ENCODE measurements around the gene SLC25A47. TPM values are rescaled to one million over a fixed set of nuclear protein-coding genes. Genes with fewer than 3 reads are reported as not detected.
"Not testable (repeated sequence)": the region's sequence is repeated elsewhere in the genome, so short reads cannot be mapped to it uniquely, and the experiment has no call there.

The SLC25A47 gene
- polyA plus RNA-seq, 3 donors from 2014 or later = not detected

DNA sequence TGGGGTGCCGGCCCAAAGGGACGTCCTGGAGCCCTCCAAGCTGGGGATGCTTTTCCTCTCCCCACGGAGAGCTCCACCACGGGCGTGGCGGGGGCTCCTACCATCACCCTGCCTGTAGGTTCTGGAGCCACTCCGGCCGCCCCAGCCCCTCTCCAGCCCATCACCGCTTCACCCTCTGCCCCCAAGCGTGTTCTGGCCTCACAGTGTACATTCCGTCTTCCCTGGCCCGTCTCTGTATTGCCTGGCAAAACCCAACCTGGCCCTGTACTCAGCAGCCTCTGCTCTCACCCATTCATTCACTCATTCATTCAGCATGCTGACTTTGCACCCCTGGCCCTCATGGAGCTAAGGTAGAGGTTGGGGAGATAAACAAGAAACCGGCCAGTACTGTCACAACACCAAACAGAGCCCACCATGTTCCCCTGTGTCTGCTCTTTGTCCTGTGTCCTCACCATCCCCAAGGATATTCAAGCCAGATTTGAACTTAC is 37.2 kb upstream of the SLC25A47 start:
- Mint-ChIP-seq H3K4me1 (peaks cover 11 to 22% of the 10 kb centered on the region in 2 donors), H3K27me3 (ENCODE audit: low read depth in 3 of 3) (peaks cover 0 to 4% (median 2%) of the 10 kb centered on the region in 3 donors), H3K36me3 (no peaks in the 10 kb centered on the region), H3K4me3 (peak overlapping the region; percentile 71 to 88 (median 80)), H3K27ac (peak overlapping the region; percentile 29 to 81 (median 62)), H3K9me3 (no peaks in the 10 kb centered on the region)
- DNase-seq = no peak

DNA sequence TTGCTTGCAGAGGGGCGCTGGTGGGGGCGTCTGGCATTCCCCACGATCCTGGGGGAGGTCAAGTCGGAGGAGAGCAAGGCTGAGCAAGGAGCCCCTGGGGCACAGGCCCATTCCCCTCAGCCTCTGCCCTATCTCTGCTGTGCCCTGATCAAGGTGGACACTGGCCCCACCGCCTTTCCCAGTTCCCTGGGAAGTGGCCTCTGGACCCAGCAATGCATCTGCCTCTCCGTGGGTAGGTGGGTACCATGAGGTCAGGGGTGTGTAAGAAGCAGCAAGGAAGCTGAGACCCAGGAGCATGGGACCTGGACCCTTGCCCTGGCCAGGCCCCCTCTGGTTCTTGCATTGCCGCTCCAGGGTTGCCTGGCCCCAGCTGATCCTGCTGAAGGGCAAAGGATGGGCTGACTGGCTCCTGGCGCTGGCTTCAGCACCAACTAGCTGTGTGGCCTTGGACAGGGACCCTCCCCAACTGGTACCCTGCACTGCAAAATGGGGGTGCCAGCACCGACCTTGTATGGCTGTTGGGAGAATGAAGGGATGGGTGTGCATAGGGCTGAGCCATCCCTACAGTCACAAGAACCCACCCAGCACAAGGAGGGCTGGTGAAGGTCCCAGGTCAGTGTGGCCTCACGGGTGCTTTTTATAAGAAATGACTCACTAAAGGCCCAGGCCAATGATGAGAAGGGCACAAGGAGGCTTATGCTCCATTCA is 36.5 kb upstream of the SLC25A47 start:
- no peaks in the 10 kb centered on the region for H3K36me3 Mint-ChIP-seq
- H3K4me1 Mint-ChIP-seq = peaks cover 10 to 20% of the 10 kb centered on the region in 2 donors
- H3K4me3 Mint-ChIP-seq = peak overlapping the region in 4 of 5 donors; percentile 43 to 88 (median 76)
- DNase-seq = no peak
- peaks cover 0 to 4% (median 2%) of the 10 kb centered on the region in 3 donors for H3K27me3 Mint-ChIP-seq (ENCODE audit: low read depth in 3 of 3)
- no peaks in the 10 kb centered on the region for H3K9me3 Mint-ChIP-seq
- H3K27ac Mint-ChIP-seq = peak overlapping the region in 1 of 6 donors; percentile 17

GRCh38 chr14:100287202-100287997 is 35.7 kb upstream of the SLC25A47 start:
- Mint-ChIP-seq H3K36me3 (no peaks in the 10 kb centered on the region), H3K27me3 (ENCODE audit: low read depth in 3 of 3) (peaks cover 0 to 4% (median 2%) of the 10 kb centered on the region in 3 donors), H3K9me3 (no peaks in the 10 kb centered on the region), H3K27ac (no peak overlapping the region), H3K4me3 (no peak overlapping the region), H3K4me1 (peaks cover 7 to 12% of the 10 kb centered on the region in 2 donors)
- DNase-seq = no peak

DNA sequence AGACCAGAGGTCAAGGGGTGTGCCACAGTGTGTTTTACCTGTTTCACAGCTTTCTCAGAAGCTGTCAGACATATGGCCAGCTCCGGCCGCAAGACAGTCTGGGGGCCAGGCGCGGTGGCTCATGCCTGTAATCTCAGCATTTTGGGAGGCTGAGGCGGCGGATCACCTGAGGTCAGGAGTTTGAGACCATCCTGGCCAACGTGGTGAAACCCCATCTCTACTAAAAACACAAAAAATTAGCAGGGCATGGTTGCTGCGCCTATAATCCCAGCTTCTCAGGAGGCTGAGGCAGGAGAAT is 35.2 kb upstream of the SLC25A47 start:
- H3K9me3 Mint-ChIP-seq, H3K4me1 Mint-ChIP-seq, H3K4me3 Mint-ChIP-seq: not testable (repeated sequence)

GRCh38 chr14:100288382-100289185 is 34.6 kb upstream of the SLC25A47 start:
- no peak for DNase-seq
- Mint-ChIP-seq H3K27me3 (ENCODE audit: low read depth in 3 of 3) (peaks cover 0 to 4% (median 2%) of the 10 kb centered on the region in 3 donors), H3K4me1 (peaks cover 5 to 6% of the 10 kb centered on the region in 2 donors), H3K36me3 (no peaks in the 10 kb centered on the region), H3K4me3 (no peak overlapping the region), H3K27ac (peak overlapping the region in 1 of 6 donors; percentile 49), H3K9me3 (no peaks in the 10 kb centered on the region)

More for the DNA sequence above, 35.2 kb upstream of the SLC25A47 start:
- DNase-seq; H3K27ac Mint-ChIP-seq; H3K36me3 Mint-ChIP-seq; H3K27me3 Mint-ChIP-seq (ENCODE audit: low read depth in 3 of 3): not testable (repeated sequence)

- peaks cover 0 to 2% (median 2%) of the 10 kb centered on the region in 3 donors for H3K27me3 Mint-ChIP-seq (ENCODE audit: low read depth in 3 of 3)
- H3K9me3 Mint-ChIP-seq = no peaks in the 10 kb centered on the region
- H3K4me1 Mint-ChIP-seq = peaks cover 5 to 6% of the 10 kb centered on the region in 2 donors
- H3K4me3 Mint-ChIP-seq = no peak overlapping the region
- DNase-seq = no peak
- no peak overlapping the region for H3K27ac Mint-ChIP-seq
- H3K36me3 Mint-ChIP-seq = no peaks in the 10 kb centered on the region
Measured at GRCh38 chr14:100289916-100290606, 33.1 kb upstream of the SLC25A47 start.

- peaks cover 0 to 2% (median 2%) of the 10 kb centered on the region in 3 donors for H3K27me3 Mint-ChIP-seq (ENCODE audit: low read depth in 3 of 3)
- no peak for DNase-seq
- H3K9me3 Mint-ChIP-seq = no peaks in the 10 kb centered on the region
- peaks cover 5 to 6% of the 10 kb centered on the region in 2 donors for H3K4me1 Mint-ChIP-seq
- no peak overlapping the region for H3K27ac Mint-ChIP-seq
- H3K4me3 Mint-ChIP-seq = no peak overlapping the region
- H3K36me3 Mint-ChIP-seq = no peaks in the 10 kb centered on the region
Measured at GRCh38 chr14:100290607-100291304, 32.4 kb upstream of the SLC25A47 start.

DNA sequence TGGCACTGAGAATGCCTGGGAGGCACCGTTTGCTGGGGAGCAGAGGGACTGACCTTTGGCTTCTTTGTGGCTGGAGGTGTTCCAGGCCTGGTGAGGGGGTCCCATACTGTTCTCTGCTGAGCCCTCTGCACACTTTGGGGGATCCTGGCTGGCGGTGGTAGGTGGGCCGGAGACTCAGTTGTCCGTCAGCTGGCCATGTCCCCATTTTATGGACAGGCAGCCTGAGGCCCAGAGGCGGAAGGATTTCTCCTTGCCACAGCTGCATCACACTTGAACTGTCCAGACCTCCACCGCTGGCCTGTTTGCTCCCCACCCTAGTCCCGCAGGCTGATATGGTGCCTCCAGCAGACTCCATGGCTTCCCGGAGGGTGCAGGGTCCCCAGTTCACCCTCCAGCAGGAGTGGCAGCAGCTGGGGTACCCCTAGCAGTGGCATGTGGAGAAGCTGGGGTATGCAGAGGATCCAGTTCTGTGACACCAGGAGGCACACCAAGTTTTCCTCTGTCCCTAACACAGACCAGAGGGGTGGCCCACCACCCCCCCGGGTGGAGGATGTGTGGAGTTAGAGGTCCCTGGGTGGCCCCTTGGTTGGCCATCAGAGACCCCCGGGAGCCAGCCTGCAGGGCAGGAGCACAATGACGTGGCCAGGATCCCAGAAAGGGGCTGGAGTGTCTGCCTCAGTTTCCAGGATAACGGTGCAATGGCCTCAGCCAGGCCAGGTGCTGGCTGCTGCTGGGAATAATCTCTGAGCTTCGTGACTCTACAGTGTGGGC is 31.6 kb upstream of the SLC25A47 start:
- Mint-ChIP-seq H3K4me3 (no peak overlapping the region), H3K27ac (no peak overlapping the region), H3K4me1 (peaks cover 0 to 1% of the 10 kb centered on the region in 2 donors), H3K36me3 (no peaks in the 10 kb centered on the region), H3K27me3 (ENCODE audit: low read depth in 3 of 3) (peaks cover 0 to 2% (median 0%) of the 10 kb centered on the region in 3 donors), H3K9me3 (no peaks in the 10 kb centered on the region)
- DNase-seq = no peak

GRCh38 chr14:100292301-100292775 is 30.8 kb upstream of the SLC25A47 start:
- Mint-ChIP-seq H3K27me3 (ENCODE audit: low read depth in 3 of 3) (peaks cover 0 to 2% (median 0%) of the 10 kb centered on the region in 3 donors), H3K4me1 (peaks cover 0 to 1% of the 10 kb centered on the region in 2 donors), H3K9me3 (no peaks in the 10 kb centered on the region), H3K4me3 (no peak overlapping the region), H3K27ac (no peak overlapping the region), H3K36me3 (no peaks in the 10 kb centered on the region)
- DNase-seq = no peak

DNA sequence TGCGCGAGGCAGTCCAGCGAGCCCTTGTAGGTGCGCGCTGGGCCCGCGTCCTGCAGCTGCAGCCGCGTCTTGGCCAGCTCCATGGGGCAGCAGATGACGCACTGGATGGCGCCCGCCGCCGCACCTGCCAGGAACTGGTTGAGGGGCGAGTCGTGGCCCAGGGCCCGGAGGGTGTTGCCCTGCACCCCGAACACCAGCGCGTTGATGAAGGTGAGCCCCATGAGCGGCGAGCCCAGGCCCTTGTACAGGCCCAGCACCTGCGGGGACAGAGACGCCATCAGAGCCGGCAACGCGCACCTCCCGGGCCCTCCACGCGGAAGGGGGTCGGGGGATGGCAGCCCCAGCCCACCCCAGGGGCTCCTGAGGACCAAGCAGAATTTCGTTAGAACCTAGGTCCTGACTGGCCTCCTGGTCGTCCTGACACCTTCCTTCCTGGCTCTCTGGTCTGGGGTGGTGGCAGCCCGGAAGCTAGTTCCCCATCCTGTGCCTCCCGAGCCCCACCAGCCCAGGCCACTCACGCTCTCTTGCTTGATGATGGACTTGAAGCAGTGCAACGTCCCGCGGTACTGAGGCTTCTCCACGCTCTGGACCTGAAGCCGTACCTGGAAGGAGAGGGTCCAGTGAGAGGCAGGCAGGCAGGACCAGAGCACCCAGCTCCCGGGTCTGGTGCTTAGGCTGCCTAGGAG is 30.2 kb upstream of the SLC25A47 start:
- Mint-ChIP-seq H3K4me1 (peaks cover 0 to 1% of the 10 kb centered on the region in 2 donors), H3K4me3 (no peak overlapping the region), H3K36me3 (no peaks in the 10 kb centered on the region), H3K27ac (no peak overlapping the region), H3K27me3 (ENCODE audit: low read depth in 3 of 3) (peaks cover 0 to 2% (median 0%) of the 10 kb centered on the region in 3 donors), H3K9me3 (no peaks in the 10 kb centered on the region)
- DNase-seq = no peak

DNA sequence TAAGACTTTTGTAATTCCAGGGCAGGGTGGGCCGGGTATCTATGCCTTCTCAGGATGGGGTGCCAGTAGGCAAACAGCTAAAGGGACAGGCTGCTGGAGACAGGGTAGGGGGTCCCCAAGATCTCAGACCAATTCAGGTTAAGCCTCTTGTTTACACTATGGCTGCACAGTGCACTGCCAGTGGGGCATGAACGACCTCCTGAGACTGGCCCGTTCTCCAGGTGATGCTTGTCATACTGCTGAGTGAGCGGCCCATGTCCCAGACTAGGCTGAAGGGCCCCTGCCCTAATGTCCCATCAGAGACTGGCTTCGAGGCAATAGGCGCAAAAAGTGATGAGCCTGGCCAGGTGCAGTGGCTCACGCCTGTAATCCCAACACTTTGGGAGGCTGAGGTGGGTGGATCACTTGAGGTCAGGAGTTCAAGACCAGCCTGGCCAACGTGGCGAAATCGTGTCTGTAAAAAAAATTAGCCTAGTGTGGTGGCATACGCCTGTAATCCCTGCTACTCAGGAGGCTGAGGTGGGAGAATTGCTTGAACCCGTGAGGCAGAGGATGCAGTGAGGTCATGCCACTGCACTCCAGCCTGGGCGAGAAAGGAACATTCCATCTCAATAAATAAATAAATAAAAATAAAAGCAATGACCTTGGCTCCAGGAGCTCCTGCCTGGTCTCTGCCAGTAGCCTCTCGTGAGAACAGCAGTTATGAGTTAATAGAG is 29.5 kb upstream of the SLC25A47 start:
- H3K9me3 Mint-ChIP-seq = no peaks in the 10 kb centered on the region
- DNase-seq = no peak
- peaks cover 0 to 4% of the 10 kb centered on the region in 2 donors for H3K4me1 Mint-ChIP-seq
- no peak overlapping the region for H3K4me3 Mint-ChIP-seq
- peaks cover 0 to 2% (median 0%) of the 10 kb centered on the region in 3 donors for H3K27me3 Mint-ChIP-seq (ENCODE audit: low read depth in 3 of 3)
- no peak overlapping the region for H3K27ac Mint-ChIP-seq
- peaks cover 0 to 3% (median 0%) of the 10 kb centered on the region in 3 donors for H3K36me3 Mint-ChIP-seq

Measured in immature natural killer cell (primary cell).